ENCODE data around the gene RIN3.

DNA sequence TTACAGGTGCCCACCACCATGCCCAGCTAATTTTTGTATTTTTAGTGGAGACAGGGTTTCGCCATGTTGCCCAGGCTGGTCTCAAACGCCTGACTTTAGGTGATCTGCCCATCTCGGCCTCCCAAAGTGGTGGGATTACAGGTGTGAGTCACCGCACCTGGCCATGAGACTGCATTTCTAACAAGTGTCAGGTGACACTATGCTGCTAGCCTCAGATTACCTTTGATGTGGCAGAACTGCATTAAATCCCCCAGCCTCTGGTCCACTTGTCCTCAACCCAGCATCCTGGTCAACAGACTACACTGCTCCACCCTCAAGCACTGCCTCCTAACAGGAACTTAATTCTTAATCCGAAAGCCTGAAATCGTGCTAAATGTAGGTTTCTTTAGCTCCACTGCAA lies 221.8 kb downstream of the RIN3 start:
- TF ChIP-seq, protein P1, sequence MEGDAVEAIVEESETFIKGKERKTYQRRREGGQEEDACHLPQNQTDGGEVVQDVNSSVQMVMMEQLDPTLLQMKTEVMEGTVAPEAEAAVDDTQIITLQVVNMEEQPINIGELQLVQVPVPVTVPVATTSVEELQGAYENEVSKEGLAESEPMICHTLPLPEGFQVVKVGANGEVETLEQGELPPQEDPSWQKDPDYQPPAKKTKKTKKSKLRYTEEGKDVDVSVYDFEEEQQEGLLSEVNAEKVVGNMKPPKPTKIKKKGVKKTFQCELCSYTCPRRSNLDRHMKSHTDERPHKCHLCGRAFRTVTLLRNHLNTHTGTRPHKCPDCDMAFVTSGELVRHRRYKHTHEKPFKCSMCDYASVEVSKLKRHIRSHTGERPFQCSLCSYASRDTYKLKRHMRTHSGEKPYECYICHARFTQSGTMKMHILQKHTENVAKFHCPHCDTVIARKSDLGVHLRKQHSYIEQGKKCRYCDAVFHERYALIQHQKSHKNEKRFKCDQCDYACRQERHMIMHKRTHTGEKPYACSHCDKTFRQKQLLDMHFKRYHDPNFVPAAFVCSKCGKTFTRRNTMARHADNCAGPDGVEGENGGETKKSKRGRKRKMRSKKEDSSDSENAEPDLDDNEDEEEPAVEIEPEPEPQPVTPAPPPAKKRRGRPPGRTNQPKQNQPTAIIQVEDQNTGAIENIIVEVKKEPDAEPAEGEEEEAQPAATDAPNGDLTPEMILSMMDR (IDR thresholded peaks at IDR 0.05), result no peak
- no peak for TF ChIP-seq POLR2AphosphoS5 (IDR thresholded peaks at IDR 0.05)

All from prostate gland (tissue), 2 donors.